ENCODE results near the gene COX6B1. TPM values are rescaled to one million over a fixed set of nuclear protein-coding genes. Genes with fewer than 3 reads are reported as not detected.
A peak's percentile ranks its signal among the peaks of the same experiment; 100 is the strongest.

The COX6B1 gene
- total RNA-seq, 1 donor, result 185 TPM

GRCh38 chr19:35656700-35657099 lies 8.6 kb downstream of the COX6B1 start:
- H3K27ac ChIP-seq (ENCODE audit: low read depth, low read length), result no peak overlapping the region
- peaks cover 11% of the 10 kb centered on the region for H4K20me1 ChIP-seq (ENCODE audit: insufficient read depth, low read length)
- no peaks in the 10 kb centered on the region for H3K9me3 ChIP-seq (ENCODE audit: low read depth, low read length)
- peaks cover 57% of the 10 kb centered on the region for H3K36me3 ChIP-seq (ENCODE audit: insufficient read depth, low read length)
- no peak overlapping the region for H3K4me2 ChIP-seq (ENCODE audit: insufficient read depth, low read length)
- H2AFZ ChIP-seq (ENCODE audit: low read length), result no peak overlapping the region
- no peak for TF ChIP-seq CTCF (IDR thresholded peaks at IDR 0.05; ENCODE audit: extremely low read depth, low read depth, low read length)
- no peaks in the 10 kb centered on the region for H3K27me3 ChIP-seq (ENCODE audit: insufficient read depth, low read length)
- peaks cover 2% of the 10 kb centered on the region for H3K79me2 ChIP-seq (ENCODE audit: insufficient read depth, low read length)
- H3K4me1 ChIP-seq (ENCODE audit: insufficient read depth, low read length), result no peaks in the 10 kb centered on the region
- no peak overlapping the region for H3K4me3 ChIP-seq (ENCODE audit: insufficient read depth, low read length)
- no peak for DNase-seq (ENCODE audit: insufficient read length, low spot score, missing footprints)

GRCh38 chr19:35657904-35658700 lies 10.0 kb downstream of the COX6B1 start:
- Histone ChIP-seq H3K36me3 (ENCODE audit: insufficient read depth, low read length) (peaks cover 51% of the 10 kb centered on the region), H3K79me2 (ENCODE audit: insufficient read depth, low read length) (peaks cover 2% of the 10 kb centered on the region), H3K27ac (ENCODE audit: low read depth, low read length) (no peak overlapping the region), H4K20me1 (ENCODE audit: insufficient read depth, low read length) (peaks cover 11% of the 10 kb centered on the region), H3K4me3 (ENCODE audit: insufficient read depth, low read length) (no peak overlapping the region), H3K4me2 (ENCODE audit: insufficient read depth, low read length) (no peak overlapping the region), H3K9me3 (ENCODE audit: low read depth, low read length) (no peaks in the 10 kb centered on the region), H2AFZ (ENCODE audit: low read length) (no peak overlapping the region), H3K27me3 (ENCODE audit: insufficient read depth, low read length) (no peaks in the 10 kb centered on the region), H3K4me1 (ENCODE audit: insufficient read depth, low read length) (no peaks in the 10 kb centered on the region)
- peak; percentile 20 for TF ChIP-seq CTCF (IDR thresholded peaks at IDR 0.05; ENCODE audit: extremely low read depth, low read depth, low read length)
- peak; percentile 32 for DNase-seq (ENCODE audit: insufficient read length, low spot score, missing footprints)

GRCh38 chr19:35661995-35662340 lies 13.8 kb downstream of the COX6B1 start:
- H3K36me3 ChIP-seq (ENCODE audit: insufficient read depth, low read length), result peaks cover 20% of the 10 kb centered on the region
- no peak for TF ChIP-seq CTCF (IDR thresholded peaks at IDR 0.05; ENCODE audit: extremely low read depth, low read depth, low read length)
- H3K4me1 ChIP-seq (ENCODE audit: insufficient read depth, low read length), result no peaks in the 10 kb centered on the region
- no peak overlapping the region for H2AFZ ChIP-seq (ENCODE audit: low read length)
- H3K4me2 ChIP-seq (ENCODE audit: insufficient read depth, low read length), result no peak overlapping the region
- no peaks in the 10 kb centered on the region for H3K79me2 ChIP-seq (ENCODE audit: insufficient read depth, low read length)
- H3K4me3 ChIP-seq (ENCODE audit: insufficient read depth, low read length), result no peak overlapping the region
- DNase-seq (ENCODE audit: insufficient read length, low spot score, missing footprints), result no peak
- H3K27ac ChIP-seq (ENCODE audit: low read depth, low read length), result no peak overlapping the region
- H3K27me3 ChIP-seq (ENCODE audit: insufficient read depth, low read length), result no peaks in the 10 kb centered on the region
- no peaks in the 10 kb centered on the region for H3K9me3 ChIP-seq (ENCODE audit: low read depth, low read length)
- peaks cover 6% of the 10 kb centered on the region for H4K20me1 ChIP-seq (ENCODE audit: insufficient read depth, low read length)

- TF ChIP-seq CTCF (IDR thresholded peaks at IDR 0.05; ENCODE audit: extremely low read depth, low read depth, low read length), result no peak
- DNase-seq (ENCODE audit: insufficient read length, low spot score, missing footprints), result peak; percentile 22
Observed at GRCh38 chr19:35663981-35664380, 15.9 kb downstream of the COX6B1 start.

More at GRCh38 chr19:35663981-35664380, 15.9 kb downstream of the COX6B1 start:
- Histone ChIP-seq H3K36me3 (ENCODE audit: insufficient read depth, low read length) (peaks cover 3% of the 10 kb centered on the region), H2AFZ (ENCODE audit: low read length) (no peak overlapping the region), H3K27me3 (ENCODE audit: insufficient read depth, low read length) (no peaks in the 10 kb centered on the region), H3K9me3 (ENCODE audit: low read depth, low read length) (no peaks in the 10 kb centered on the region), H4K20me1 (ENCODE audit: insufficient read depth, low read length) (no peaks in the 10 kb centered on the region), H3K4me2 (ENCODE audit: insufficient read depth, low read length) (no peak overlapping the region), H3K79me2 (ENCODE audit: insufficient read depth, low read length) (no peaks in the 10 kb centered on the region), H3K4me3 (ENCODE audit: insufficient read depth, low read length) (no peak overlapping the region), H3K27ac (ENCODE audit: low read depth, low read length) (no peak overlapping the region), H3K4me1 (ENCODE audit: insufficient read depth, low read length) (no peaks in the 10 kb centered on the region)

Measured in osteoblast (primary cell).